GM18907 (cell line): ENCODE data around the gene RALGPS2.
"Not testable (repeated sequence)": the region's sequence is repeated elsewhere in the genome, so short reads cannot be mapped to it uniquely, and the experiment has no call there.

Source experiments
- ATAC-seq: cut with Tn5 transposase; IDR thresholded peaks from one replicate; pipeline ENCODE4 v1.9.1; 2021; ENCODE audit warnings: mild to moderate bottlenecking, moderate library complexity; ENCODE audit not compliant: unreplicated experiment

The RALGPS2 gene

DNA sequence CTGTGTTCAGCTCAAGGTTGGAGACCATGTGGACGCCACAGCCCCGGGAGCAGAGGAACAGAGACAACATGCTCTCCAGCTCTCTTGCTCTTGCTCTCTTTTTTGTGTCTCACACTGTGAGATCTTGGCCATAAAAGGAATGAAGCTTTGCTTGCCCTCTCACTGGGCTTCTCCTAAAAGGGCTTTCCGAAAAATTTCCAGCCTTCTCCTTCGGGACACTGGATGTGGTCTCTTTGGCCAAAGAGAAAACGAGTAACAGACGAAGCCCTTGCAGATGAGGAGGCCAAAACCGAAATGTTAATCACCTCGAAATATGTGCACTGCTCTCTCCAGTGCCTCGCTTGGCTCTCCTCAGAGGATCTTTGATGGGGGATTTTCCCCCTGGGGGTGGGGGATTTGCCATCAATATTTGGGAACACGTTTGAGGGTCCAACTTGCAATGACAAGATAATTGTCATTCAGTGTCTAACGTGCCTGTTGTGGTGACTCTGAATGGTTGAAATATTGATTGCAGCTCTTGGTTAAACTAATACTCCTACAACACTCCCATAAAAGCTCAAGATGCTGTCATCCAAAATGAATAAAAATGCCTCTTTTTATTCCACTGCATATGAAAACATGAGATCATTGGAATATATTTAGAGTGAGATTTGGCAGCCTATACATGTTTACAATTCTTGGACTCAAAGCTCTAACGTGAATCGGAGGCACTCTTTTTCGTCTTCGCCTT lies 214.5 kb downstream of the RALGPS2 start:
- ATAC-seq = no peak

DNA sequence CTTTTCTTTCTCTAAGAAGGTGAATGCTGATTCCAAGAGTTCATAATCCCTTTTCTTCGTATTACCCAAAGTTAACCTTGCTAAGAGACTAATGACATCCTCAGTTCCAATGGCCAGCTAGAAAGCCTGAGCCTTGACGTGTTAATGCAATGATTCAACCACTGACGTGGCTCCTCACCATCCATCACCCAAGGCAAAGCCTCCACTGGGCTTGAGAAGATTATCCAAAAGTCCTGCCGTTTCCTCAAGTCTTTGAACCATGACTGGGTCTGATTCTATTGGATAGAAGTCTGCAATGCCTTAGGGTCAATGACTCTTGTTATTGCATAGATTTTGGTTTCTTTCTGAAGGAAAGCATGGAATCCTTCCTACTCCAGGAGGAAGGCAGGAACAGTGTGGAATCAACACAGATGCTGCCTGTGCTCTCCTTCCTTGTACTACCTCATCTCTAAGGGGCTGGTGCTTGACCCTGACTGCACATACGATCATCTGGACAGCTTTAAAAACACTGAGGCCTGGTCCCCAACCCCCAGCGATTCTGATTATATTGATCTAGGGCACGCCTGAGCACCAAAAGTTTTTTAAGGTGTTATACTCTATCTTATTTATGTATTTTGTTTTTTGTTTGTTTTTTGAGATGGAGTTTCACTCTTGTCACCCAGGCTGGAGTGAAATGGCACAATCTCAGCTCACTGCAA lies 215.2 kb downstream of the RALGPS2 start:
- no peak for ATAC-seq

DNA sequence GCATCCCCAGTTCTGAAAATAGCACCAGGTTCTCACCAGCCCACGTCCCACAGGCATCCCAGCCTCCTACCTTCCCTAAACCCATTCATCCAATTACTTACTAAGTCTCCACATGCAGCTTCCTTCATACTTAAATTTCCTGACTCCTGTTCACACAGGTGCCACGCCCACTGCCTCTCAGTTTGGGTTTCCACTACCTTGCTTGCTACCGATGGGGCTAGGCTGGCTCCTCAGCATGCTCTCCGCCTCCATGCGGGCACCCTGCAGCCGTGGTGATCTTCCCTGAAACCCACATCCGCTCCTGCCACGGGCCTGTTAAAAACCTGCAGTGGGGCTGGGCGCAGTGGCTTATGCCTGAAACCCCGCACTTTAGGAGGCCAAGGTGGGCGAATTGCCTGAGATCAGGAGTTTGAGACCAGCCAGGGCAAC lies 216.2 kb downstream of the RALGPS2 start:
- no peak for ATAC-seq

DNA sequence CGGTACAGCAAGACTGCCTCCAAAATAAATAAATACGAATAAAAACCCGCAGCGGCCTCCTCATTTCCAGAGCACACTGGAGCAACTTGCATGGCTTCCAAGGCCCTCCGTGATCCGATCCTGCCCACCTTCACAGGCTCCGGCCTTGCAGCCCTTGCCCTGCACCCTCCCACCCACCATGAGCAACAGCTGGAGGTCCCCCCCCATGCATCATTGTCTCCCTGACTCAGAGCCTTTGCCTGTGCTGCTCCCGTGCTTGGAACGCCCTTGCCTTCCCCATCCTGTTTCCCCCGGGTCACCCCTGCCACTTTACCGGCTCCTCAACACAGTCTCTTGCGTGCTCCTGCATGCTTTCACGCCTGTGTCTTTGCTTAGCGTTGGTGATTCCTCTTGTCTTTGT lies 216.8 kb downstream of the RALGPS2 start:
- ATAC-seq = no peak

DNA sequence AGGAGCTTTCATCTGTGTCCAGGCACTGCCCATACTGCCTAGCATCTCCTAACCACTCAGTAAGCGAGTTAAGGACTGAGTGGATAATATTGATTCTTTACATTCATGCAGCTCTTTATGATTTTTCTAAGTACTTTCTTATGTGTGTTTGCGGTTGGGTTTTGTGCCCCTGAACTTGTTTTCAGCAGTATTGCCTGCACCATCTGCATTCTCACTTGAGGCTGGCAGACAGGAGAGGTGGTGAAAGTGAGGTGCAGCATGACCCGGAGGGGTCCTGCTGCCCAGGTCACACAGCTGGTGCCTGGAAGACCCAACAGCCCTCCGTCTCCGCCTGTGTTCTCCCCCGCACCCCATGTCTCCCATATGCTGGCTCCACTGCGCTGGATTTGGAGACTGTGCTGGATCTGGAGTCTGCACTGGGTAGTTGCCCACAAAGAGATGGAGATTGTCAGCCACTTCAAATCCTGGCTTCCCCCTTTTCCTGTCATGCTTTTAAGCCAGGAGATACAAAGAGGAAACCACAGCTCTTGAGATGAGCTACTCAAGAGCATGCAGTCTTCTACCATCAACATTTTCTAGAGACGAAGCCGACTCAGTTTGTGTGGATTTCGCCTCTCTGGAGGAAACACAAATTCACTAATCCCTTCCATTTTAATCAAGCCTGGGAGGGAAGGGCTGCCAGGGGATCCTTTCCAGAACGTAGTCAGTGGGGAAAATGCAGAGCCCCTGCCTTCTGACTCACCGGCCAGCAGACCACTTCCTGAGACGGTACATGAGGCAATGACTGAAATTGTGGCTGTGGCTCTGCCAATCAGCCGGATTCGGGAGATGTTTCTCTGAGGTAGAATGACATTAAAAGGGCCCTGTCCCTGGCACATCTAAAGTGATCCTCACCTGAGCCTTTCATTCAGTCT lies 217.5 kb downstream of the RALGPS2 start:
- no peak for ATAC-seq

DNA sequence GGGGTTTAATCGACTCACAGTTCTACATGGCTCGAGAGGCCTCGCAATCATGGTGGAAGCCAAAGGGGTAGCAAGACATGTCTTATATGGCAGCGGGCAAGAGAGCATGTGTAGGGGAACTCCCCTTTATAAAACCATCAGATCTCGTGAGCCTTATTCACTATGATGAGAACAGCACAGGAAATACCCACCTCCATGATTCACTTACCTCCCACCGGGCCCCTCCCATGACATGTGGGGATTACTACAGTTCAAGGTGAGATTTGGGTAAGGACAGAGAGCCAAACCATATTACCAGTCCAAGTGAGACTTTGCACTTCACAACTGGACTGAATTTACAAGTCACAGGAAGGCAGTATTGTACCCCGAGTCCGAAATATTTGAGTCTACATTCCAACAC lies 219.7 kb downstream of the RALGPS2 start:
- ATAC-seq = no peak

DNA sequence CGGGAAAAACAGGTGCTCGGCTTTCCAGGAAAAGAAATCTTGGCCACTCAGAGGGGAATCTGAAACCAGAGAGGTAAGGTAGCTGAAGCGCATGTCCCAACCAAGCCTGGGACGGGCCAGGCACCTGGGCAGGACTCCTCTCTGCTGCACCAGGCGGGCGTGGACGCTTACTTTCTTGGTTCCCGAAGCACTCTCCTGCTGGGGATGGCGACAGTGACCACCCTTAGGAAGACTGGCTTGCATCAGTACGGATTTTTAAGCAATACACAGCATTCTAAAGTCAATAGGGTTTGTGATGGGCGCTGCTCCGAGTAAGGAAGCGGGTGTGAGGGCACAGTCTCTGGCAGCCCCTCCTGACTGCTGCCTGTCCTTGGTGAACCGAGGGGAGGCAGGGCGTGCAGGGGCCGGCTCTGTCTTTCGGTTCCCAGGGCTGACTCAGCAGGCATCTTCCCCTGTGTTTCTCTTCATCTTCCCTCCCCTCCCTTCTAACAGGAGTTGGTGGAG lies 220.8 kb downstream of the RALGPS2 start:
- ATAC-seq = no peak

DNA sequence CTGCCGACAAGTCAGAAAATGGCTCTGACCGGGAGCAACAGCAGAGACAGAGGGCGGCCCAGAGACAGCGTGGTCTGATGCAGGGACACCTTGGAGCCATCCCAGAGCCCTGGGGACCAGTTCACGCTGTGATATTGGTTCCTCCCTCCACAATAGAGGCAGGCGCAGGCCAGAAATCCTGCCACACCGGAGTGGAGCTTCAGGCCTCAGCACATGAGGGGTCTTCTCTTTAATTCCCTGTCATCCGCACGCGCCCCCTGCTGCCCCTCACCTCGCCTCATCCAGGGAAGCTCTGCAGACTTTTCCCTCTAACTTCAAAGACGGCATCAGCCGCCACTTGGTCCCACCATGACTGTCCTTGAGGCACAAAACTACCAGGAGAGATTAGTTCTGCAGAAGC lies 221.4 kb downstream of the RALGPS2 start:
- ATAC-seq = no peak

DNA sequence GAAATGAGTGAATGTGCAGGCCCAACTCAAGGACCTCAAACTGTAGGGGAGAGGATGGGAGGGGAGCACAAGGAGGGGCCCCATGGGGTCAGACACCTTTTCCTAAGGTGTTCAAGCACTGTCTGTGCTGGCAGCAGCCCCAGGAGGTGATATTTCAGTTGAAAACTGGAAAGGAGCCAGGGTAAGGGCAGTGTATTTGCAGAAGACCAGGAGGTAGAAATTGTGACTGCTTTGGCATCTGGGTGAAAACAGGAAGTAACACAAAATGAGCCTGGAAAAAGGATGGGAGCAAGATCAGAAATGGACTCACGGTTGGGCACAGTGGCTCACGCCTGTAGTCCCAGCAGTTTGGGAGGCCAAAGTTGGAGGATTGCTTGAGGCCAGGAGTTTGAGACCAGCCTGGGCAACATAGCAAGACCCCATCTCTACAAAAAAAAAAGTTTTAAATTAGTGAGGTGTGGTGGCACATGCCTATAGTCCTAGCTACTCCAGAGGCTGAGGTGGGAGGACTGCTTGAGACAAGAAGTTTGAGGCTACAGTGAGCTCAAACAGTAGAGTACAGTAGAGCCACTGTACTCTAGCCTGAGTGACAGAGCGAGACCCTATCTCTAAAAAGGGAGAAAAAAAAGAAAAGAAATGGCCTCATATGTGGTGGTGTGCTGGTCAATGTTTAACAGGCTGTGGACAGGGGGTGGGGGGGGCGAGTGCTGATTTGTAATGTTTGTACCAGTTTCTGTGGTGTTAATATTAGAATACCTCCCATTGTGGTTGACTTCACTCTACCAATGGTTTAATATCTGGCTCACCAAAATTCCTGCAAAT lies 222.0 kb downstream of the RALGPS2 start:
- ATAC-seq = no peak

DNA sequence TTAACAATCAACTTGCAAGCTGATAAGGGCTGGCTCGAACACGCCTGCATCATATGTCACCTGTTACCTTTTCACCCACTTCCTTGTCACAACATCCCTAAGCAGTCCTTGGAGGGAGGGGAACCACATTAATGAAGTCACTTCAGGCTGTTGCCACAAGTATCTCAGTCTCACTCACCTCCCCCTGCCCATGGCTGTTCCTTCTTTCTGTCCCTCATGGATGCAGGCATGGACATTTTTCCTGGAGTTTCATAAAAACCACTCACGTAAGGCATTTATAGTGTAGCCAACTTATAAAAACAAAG lies 222.6 kb downstream of the RALGPS2 start:
- ATAC-seq = no peak

DNA sequence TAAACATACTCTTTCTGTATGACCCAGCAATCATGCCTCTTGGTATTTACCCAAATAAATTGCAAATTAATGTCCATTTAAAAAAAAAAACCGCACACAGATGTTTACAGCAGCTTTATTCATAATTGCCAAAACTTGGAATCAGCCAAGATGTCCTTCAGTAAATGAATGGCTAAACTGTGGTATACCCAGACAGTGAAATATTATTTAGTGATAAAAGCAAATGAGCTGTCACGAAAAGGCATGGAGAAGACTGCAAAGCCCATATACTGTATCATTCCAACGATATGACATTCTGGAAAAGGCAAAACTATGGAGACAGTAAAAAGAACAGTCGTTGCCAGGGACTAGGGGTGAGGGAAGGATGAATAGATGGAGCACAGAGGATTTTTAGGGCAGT lies 223.6 kb downstream of the RALGPS2 start:
- no peak for ATAC-seq

DNA sequence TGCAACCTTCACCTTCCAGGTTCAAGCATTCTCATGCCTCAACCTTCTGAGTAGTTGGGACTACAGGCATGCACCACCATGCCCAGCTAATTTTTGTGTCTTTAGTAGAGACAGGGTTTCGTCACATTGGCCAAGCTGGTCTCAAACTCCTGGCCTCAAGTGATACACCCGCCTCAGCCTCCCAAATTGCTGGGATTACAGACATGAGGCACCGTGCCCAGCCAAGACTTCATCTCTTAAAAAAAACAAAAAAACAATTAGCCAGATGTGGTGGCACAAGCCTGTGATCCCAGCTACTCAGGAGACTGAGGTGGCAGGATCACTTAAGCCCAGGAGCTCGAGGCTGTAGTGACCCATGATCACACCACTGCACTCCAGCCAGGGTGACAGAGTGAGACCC lies 224.8 kb downstream of the RALGPS2 start:
- ATAC-seq = not testable (repeated sequence)

DNA sequence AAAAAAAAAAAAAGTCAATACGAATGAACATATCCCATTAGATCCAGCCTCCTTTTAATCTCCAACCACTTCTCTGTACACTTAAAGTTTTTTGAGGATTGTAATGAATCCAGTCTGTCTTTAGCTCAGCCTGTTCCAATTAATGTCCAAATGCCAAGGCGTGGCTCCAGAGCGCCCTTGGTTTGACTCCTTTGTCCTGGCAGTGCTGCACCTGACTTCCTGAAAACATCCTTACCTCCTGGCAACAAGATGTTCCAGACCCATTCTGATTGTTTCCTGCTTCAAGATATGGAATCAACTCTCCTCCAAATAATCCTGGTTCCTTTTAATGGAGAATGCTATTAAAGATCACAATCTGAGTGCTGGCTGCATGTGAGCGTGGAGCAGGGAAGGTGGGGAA lies 226.6 kb downstream of the RALGPS2 start:
- ATAC-seq = no peak

DNA sequence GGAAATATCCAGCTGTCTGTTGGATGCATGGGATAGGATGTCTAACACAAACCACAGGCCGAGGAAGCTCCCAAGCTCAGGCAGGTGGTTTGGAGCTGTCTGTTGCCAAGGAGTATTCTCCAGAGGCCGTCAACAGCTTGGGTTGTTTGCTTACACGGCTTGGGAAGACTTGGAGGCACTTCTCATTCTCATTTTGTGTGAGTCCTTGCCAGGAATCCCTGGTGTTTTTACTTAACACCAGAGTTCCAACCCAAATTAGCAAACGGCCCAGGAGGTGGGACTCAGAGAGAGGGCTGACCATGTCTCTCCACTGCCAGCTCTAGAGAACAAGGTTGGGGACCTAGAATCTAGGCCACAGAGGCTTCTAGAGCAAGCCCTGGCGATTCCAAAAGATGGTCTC lies 228.0 kb downstream of the RALGPS2 start:
- no peak for ATAC-seq

DNA sequence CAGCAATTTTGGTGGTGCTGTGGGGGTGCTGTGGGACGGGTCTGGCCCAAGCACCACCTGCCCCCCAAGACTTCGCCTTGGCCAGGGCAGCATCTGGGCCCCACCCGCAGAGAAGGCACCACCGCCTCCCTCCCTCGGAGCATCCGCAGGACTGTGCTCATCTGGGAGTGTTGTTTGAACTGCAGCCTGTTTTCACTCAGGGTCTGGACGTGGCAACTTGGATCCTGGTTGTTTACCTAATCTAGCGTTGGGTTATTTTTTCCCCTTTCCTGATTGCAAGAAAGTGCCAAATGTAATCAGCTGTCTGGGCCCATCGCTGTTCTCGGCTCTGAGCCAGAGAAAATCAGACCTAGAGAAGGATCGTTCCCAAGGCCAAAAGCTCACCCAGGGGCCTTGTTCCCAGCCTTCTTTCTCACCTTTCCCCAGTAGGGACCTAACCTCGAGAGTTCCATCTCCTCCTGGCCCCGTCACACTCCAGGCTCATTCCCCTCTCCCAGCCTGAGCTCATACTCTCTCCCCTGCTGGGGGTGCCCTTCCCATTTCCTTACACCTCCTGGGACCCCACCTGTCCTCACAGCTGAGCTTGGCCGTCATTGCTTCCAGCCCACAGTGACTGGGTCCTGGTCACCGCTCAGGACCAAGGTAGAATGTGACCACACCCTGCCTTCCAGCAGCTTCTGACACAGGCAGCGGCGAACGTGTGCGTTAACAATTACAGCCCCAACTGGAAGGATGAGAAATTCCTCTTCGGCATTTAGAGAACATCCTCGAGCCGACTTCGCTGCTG lies 228.7 kb downstream of the RALGPS2 start:
- ATAC-seq = no peak

DNA sequence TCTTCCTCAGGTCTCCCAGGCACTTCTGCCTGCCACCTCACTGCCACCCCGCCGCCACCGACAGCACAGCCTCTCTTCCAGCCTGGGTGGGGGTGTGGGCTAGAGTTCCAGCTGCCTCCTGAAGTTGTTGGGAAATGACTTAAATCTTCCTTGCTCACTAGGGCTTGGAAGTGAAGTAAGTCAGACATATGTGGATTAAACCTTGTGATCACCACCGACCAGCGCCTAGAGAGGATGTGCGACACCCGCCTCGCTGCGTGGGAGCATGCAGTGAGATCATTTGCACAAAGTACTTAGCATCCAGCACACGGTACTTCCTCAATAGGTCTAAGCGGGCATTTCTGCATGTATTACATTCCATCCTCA lies 229.3 kb downstream of the RALGPS2 start:
- ATAC-seq = no peak

DNA sequence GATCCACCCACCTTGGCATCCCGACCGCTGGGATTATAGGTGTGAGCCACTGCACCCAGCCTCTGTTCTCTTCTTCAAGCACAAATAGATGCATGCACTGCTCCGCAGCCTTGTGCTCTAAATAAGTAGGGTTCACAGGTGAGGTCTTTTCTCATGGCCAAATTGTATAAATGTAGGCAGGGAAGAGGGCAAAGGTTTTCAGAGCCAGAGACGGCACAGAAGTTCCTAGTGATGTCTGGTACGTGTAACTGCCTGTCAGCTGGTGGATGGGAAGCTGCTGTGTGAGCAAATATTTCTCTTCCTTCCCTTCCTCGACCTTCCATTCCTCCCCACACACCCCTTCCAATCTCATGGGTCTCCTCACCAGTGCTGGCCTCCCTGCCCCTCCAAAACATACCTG lies 229.9 kb downstream of the RALGPS2 start:
- no peak for ATAC-seq

DNA sequence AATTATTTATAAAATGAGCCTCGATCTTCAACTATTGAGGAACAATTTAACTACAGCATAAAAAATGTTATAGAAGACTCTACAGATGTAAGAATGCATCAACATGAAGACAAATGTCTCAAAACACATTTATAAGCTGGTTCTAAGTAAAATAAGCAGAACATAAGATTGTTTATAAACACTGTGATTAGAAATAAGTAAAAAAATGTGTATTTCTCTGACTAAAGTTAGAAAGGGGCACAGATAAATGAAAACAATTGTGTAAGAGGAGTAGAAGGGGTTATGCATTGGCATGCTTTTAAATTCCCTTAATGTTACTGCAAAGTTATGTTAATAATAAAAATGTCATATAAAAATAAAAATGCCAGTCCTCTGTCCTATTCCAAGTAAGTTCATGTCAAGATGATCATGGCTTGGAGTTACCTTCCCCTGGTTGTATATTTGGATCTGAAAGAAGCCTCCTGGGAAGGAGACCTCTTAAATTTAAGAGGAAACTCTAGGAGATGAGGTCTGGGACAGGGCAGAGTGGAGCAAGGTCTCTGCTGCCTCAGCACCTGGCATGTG lies 230.4 kb downstream of the RALGPS2 start:
- ATAC-seq = no peak

DNA sequence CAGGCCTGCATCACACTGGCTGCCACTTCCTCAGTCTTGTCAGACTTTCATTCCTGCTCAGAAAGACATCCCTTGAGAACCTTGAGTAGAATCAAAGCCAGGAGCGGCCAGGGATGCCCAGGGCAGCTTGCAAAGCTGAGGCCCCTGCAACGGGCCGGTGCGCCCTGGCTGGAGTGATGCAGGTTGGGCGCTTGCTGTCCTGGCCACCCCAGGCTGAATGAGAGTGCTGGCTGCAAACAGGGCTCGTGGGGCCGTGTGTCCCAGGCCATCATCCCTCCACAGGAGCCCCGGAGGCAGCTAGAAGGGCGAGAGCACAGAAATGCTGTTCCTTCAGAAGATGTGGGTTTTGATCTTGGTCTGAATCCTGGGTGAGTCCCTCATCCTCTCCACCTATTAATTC lies 233.4 kb downstream of the RALGPS2 start:
- no peak for ATAC-seq
